WTC11 (cell line): ENCODE results near the gene EPHB3.

Experiments used
- ATF2 ChIP-seq: sonication (generic); formaldehyde crosslinking; IDR thresholded peaks from 2 replicates; pipeline ENCODE4 v1.8.1; 2022; ENCODE audit warnings: low read depth, missing genetic modification reagents, borderline replicate concordance
- CBFB ChIP-seq: sonication (generic); formaldehyde crosslinking; IDR thresholded peaks from 2 replicates; pipeline ENCODE4 v1.8.1; 2022; ENCODE audit warnings: mild to moderate bottlenecking, low read depth, missing genetic modification reagents
- CDX4 ChIP-seq: fragments of 250-450 bp; sonication (Bioruptor Pico); IDR thresholded peaks from 2 replicates; pipeline ENCODE4 v1.9.0; 2021; ENCODE audit warnings: moderate library complexity, mild to moderate bottlenecking, inconsistent platforms, borderline replicate concordance
- ERG ChIP-seq: fragments of 250-450 bp; sonication (Bioruptor Pico); IDR thresholded peaks from 2 replicates; pipeline ENCODE4 v1.8.0; 2021; ENCODE audit warnings: mild to moderate bottlenecking
- NFYB ChIP-seq: sonication (generic); formaldehyde crosslinking; conservative IDR thresholded peaks from 2 replicates; pipeline ENCODE4 v1.8.0; 2022; ENCODE audit warnings: low read depth, missing genetic modification reagents
- NR1H2 ChIP-seq: sonication (generic); formaldehyde crosslinking; IDR thresholded peaks from 2 replicates; pipeline ENCODE4 v1.9.0; 2021; ENCODE audit warnings: mild to moderate bottlenecking, moderate library complexity, missing genetic modification reagents
- ZNF121 ChIP-seq: sonication (generic); formaldehyde crosslinking; IDR thresholded peaks from 2 replicates; pipeline ENCODE4 v1.8.0; 2023; ENCODE audit warnings: missing genetic modification reagents
- ZNF138 ChIP-seq: sonication (generic); formaldehyde crosslinking; conservative IDR thresholded peaks from 2 replicates; pipeline ENCODE4 v1.8.1; 2022; ENCODE audit warnings: mild to moderate bottlenecking, moderate library complexity, missing genetic modification reagents

GRCh38 chr3:184574515-184575417 lies 13.2 kb downstream of the EPHB3 start:
- TF ChIP-seq NFYB (CRISPR knock-in tag) (no peak), ZNF138 (CRISPR knock-in tag) (no peak), ERG (no peak), CDX4 (CRISPR knock-in tag) (no peak), ZNF121 (CRISPR knock-in tag) (no peak), NR1H2 (CRISPR knock-in tag) (no peak), CBFB (CRISPR knock-in tag) (no peak), ATF2 (CRISPR knock-in tag) (no peak)
